Kasumi-1 (cell line): ENCODE measurements around the gene VEZF1.

Experiments used
- DNase-seq, 2 experiments: peaks; one replicate each; lab custom pipeline; 2025; lab: John Stamatoyannopoulos, UW

The VEZF1 gene

GRCh38 chr17:57928928-57929327, 59.1 kb downstream of the VEZF1 start:
- no peak for DNase-seq

- no peak for DNase-seq
Measured at GRCh38 chr17:57927048-57927723, 60.9 kb downstream of the VEZF1 start.

- DNase-seq: no peak
Measured at GRCh38 chr17:57926723-57927047, 61.4 kb downstream of the VEZF1 start.

GRCh38 chr17:57925361-57925990, 62.6 kb downstream of the VEZF1 start:
- no peak for DNase-seq

GRCh38 chr17:57924677-57925076, 63.4 kb downstream of the VEZF1 start:
- DNase-seq: no peak
